Ovary (tissue), 9 donors: ENCODE measurements around the gene ZNF850. TPM values are rescaled to one million over a fixed set of nuclear protein-coding genes. Genes with fewer than 3 reads are reported as not detected.

Source experiments
- DNase-seq, 5 donors: peaks; one replicate each; pipeline ENCODE4 v3.0.0-alpha.2; 2019 to 2020
- H3K27ac ChIP-seq, 2 donors: fragments of 200-600 bp; one replicate each; pipeline versions ENCODE4 v1.5.1 to v1.8.0; 2019 to 2022
- H3K27me3 ChIP-seq: fragments of 200-600 bp; one replicate; pipeline ENCODE4 v1.8.0; 2022
- H3K36me3 ChIP-seq: fragments of 200-600 bp; sonication (generic); one replicate; pipeline ENCODE4 v1.5.1; 2019
- H3K4me1 ChIP-seq: one replicate; pipeline ENCODE4 v1.8.1; 2013; ENCODE audit warnings: mild to moderate bottlenecking, moderate library complexity; ENCODE audit not compliant: insufficient read depth
- H3K4me3 ChIP-seq: fragments of 200-600 bp; sonication (generic); one replicate; pipeline ENCODE4 v1.5.1; 2017
- H3K9me3 ChIP-seq, 2 donors: fragments of 200-600 bp in 1 of 2; sonication (generic) in 1 of 2; one replicate each; pipeline versions ENCODE4 v1.5.1 to v1.8.1; 2013 to 2019; ENCODE audit warnings: mild to moderate bottlenecking in 1 of 2, moderate library complexity in 1 of 2
- EP300 ChIP-seq: sonication (generic); formaldehyde crosslinking; IDR thresholded peaks from one replicate; pipeline ENCODE4 v1.6.1; 2017; ENCODE audit warnings: antibody characterized with exemption
- POLR2A ChIP-seq: fragments of 450-650 bp; IDR thresholded peaks from one replicate; pipeline ENCODE4 v1.6.1; 2017; ENCODE audit warnings: antibody characterized with exemption, mild to moderate bottlenecking, moderate library complexity
- WGBS, 3 donors: extraction: QIAGEN DNeasy Blood & Tissue Kit in 1 of 3; methylation state at CpG; one replicate each; pipeline versions ENCODE4 v1.1.5 to v1.1.7; 2013 to 2017; 5-methylcytosine and 5-hydroxymethylcytosine counted together
- intact Hi-C, 4 donors: fragments of 100-400 bp; cut with DNase I; formaldehyde crosslinking; loops; one replicate each; pipeline versions ENCODE4 v1.11.0 to v1.15.1; 2022 to 2023
- polyA plus RNA-seq, 2 donors: library from polyadenylated mRNA; stranded (reverse); fragments of 200-250 nt in 1 of 2; fragments of 350-450 nt in 1 of 2; fragmentation: Illumina TruSeq in 1 of 2; extraction: RNeasy Lipid Tissue Mini Kit (QIAGEN cat#74804) in 1 of 2; gene quantifications; one replicate each; pipeline ENCODE4 v1.2.3, GENCODE V29; 2013 to 2014
- total RNA-seq, 7 donors: library from RNA; depleted of rRNA in 2 of 7; stranded (reverse); fragments of >200 nt in 2 of 7; fragmentation: NEBNext Ultra II Directional in 3 of 7; extraction: Animal tissue kit (Norgen Biotek cat#: 25700) in 3 of 7; gene quantifications; one replicate each; pipeline versions ENCODE4 v1.1.0 to v1.2.4, GENCODE V29; 2016 to 2023
- TF ChIP-seq, protein P1 (sequence below), 3 donors: fragments of 450-650 bp in 2 of 3; fragments of 200-600 bp in 1 of 3; IDR thresholded peaks; one replicate each; pipeline versions ENCODE4 v1.5.1 to v1.8.0; 2016 to 2022; ENCODE audit warnings: antibody characterized with exemption in 3 of 3, mild to moderate bottlenecking in 1 of 3
- donor health status: DM: no; HTN: no; CAD: no; lungs with moderate emphysema.
- donor health status: DM: no; HTN: no; CAD: no.
- donor health status: Bipolar disorder and iron deficiency.
- donor health status: DM: yes; HTN: yes; CAD: no.
- donor health status: DM: no; HTN: no; CAD: no.
- donor health status: DM: yes; HTN: yes; CAD: no.

ZNF850 gene
- total and polyA plus RNA-seq, 9 donors, result 1.1 to 10.1 (median 5.0) TPM

DNA sequence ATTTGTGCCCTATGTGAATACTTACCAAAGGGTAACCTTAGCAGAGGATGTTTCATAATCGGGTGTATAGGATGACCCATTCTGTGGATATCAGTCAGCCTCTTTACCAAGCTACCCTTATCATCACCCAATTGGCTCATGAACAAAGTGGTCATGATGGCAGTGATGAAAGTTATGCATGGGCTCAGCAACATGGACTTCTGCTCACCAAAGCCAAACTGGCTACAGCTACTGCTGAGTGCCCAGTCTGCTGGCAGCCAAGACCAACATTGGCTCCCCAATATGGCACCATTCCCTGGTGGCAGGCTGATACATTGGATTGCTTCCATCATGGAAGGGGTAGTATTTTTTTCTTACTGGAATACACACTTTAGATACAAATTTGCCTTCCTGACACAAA, 100.2 kb downstream of the ZNF850 start:
- H3K4me3 ChIP-seq, result no peak overlapping the region
- no peak overlapping the region for H3K27ac ChIP-seq
- no peaks in the 10 kb centered on the region for H3K36me3 ChIP-seq
- peaks cover 6 to 27% of the 10 kb centered on the region in 2 donors for H3K9me3 ChIP-seq
- H3K27me3 ChIP-seq, result no peaks in the 10 kb centered on the region
- intact Hi-C loops, result no loop called here
- H3K4me1 ChIP-seq, result no peaks in the 10 kb centered on the region
- DNase-seq, result no peak
- TF ChIP-seq, protein P1, sequence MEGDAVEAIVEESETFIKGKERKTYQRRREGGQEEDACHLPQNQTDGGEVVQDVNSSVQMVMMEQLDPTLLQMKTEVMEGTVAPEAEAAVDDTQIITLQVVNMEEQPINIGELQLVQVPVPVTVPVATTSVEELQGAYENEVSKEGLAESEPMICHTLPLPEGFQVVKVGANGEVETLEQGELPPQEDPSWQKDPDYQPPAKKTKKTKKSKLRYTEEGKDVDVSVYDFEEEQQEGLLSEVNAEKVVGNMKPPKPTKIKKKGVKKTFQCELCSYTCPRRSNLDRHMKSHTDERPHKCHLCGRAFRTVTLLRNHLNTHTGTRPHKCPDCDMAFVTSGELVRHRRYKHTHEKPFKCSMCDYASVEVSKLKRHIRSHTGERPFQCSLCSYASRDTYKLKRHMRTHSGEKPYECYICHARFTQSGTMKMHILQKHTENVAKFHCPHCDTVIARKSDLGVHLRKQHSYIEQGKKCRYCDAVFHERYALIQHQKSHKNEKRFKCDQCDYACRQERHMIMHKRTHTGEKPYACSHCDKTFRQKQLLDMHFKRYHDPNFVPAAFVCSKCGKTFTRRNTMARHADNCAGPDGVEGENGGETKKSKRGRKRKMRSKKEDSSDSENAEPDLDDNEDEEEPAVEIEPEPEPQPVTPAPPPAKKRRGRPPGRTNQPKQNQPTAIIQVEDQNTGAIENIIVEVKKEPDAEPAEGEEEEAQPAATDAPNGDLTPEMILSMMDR (IDR thresholded peaks at IDR 0.05), result no peak
- TF ChIP-seq POLR2A (no peak), EP300 (no peak)
- WGBS, 3 donors, result 94 to 98% (median 96%) methylated on average over 1 of the region's 1 CpG

DNA sequence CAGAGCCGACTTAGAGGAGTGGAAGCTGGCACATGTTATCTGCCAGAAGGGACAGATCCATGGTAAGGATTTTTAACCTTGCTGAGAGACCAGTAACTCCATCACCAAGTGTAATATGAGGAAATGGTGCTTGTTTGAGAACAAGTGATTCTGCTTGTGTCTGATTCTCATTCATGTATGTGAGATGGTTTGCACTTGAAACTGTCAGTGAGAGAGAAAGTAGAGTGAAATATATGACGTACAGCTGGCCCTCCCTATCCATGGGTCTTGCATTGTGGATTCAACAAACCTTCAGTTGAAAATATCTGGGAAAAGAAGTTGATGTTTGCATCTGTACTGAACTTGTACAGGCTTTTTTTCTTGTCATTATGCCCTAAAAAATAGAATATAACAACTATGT, 104.0 kb downstream of the ZNF850 start:
- peaks cover 6% of the 10 kb centered on the region for H3K4me1 ChIP-seq
- H3K36me3 ChIP-seq, result no peaks in the 10 kb centered on the region
- no peaks in the 10 kb centered on the region for H3K27me3 ChIP-seq
- TF ChIP-seq, protein P1 (IDR thresholded peaks at IDR 0.05), result no peak
- TF ChIP-seq POLR2A, result no peak
- no peak for TF ChIP-seq EP300
- no peak overlapping the region for H3K4me3 ChIP-seq
- 87 to 95% (median 91%) methylated on average over 2 of the region's 2 CpGs for WGBS, 3 donors
- peaks cover 0 to 23% of the 10 kb centered on the region in 2 donors for H3K9me3 ChIP-seq
- no peak overlapping the region for H3K27ac ChIP-seq
- intact Hi-C loops, result no loop called here
- no peak for DNase-seq

DNA sequence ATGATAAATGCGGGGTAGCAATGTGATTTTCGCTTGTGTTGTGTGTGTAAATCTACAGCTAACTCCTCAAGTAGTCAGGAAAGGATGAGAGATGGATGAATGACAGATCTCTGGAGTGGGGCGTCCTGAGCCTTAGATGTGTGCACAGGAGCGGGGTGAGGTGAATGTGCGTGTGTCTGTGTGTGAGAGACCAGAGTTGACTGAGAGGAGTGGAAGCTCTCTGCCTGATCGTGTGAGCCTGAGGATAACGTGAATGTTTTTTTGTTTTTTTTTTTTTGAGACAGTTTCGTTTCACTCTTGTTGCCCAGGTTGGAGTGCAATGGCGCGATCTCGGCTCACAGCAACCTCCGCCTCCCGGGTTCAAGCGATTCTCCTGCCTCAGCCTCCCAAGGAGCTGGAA, 106.8 kb downstream of the ZNF850 start:
- Histone ChIP-seq H3K27me3 (no peaks in the 10 kb centered on the region), H3K4me1 (peaks cover 6% of the 10 kb centered on the region), H3K36me3 (no peaks in the 10 kb centered on the region), H3K27ac (no peak overlapping the region), H3K9me3 (peaks cover 0 to 7% of the 10 kb centered on the region in 2 donors), H3K4me3 (peak overlapping the region; percentile 68)
- TF ChIP-seq, protein P1 (IDR thresholded peaks at IDR 0.05), result no peak
- TF ChIP-seq EP300 (no peak), POLR2A (no peak)
- 53 to 57% (median 55%) methylated on average over 14 of the region's 14 CpGs for WGBS, 3 donors
- DNase-seq, result no peak
- intact Hi-C loops, result no loop called here

Other genes starting within 250 kb of the ZNF850 start
- 10 to 100 TPM in 6 of 7 donors, 1 to 10 TPM in 1; 9.4 to 19.0 (median 12.2) TPM for gene ZNF260, start 244.5 kb downstream of the ZNF850 start, total RNA-seq
- gene ZNF260, start 244.5 kb downstream of the ZNF850 start, polyA plus RNA-seq, result 1 to 10 TPM; 6.1 to 8.1 TPM
- 10 to 100 TPM; 11.7 to 24.5 (median 19.5) TPM for gene ZNF529, start 199.5 kb downstream of the ZNF850 start, total RNA-seq
- 10 to 100 TPM in 1 of 2 donors, 1 to 10 TPM in 1; 5.8 to 11.7 TPM for gene ZNF529, start 199.5 kb downstream of the ZNF850 start, polyA plus RNA-seq
- 10 to 100 TPM in 1 of 7 donors, 1 to 10 TPM in 6; 1.9 to 10.2 (median 8.3) TPM for gene ZNF382, start 167.5 kb downstream of the ZNF850 start, total RNA-seq
- gene ZNF382, start 167.5 kb downstream of the ZNF850 start, polyA plus RNA-seq, result 1 to 10 TPM; 1.8 to 3.0 TPM
- 10 to 100 TPM in 2 of 7 donors, 1 to 10 TPM in 5; 6.4 to 12.9 (median 9.1) TPM for gene ZNF461, start 106.0 kb downstream of the ZNF850 start, total RNA-seq
- gene ZNF461, start 106.0 kb downstream of the ZNF850 start, polyA plus RNA-seq, result 1 to 10 TPM; 4.7 to 9.9 TPM
- 10 to 100 TPM in 2 of 7 donors, 1 to 10 TPM in 5; 7.4 to 12.6 (median 9.0) TPM for gene ZNF567, start 85.2 kb downstream of the ZNF850 start, total RNA-seq
- gene ZNF567, start 85.2 kb downstream of the ZNF850 start, polyA plus RNA-seq, result 1 to 10 TPM; 4.3 to 8.4 TPM
- gene ZNF790, start 65.6 kb upstream of the ZNF850 start, total RNA-seq, result 10 to 100 TPM in 1 of 7 donors, 1 to 10 TPM in 6; 3.6 to 11.8 (median 8.3) TPM
- 1 to 10 TPM; 3.5 to 4.5 TPM for gene ZNF790, start 65.6 kb upstream of the ZNF850 start, polyA plus RNA-seq
- gene ZNF345, start 78.1 kb upstream of the ZNF850 start, total RNA-seq, result 10 to 100 TPM in 2 of 7 donors, 1 to 10 TPM in 5; 3.2 to 14.1 (median 9.2) TPM
- 1 to 10 TPM; 3.5 to 5.9 TPM for gene ZNF345, start 78.1 kb upstream of the ZNF850 start, polyA plus RNA-seq
- 1 to 10 TPM; 3.1 to 7.5 (median 6.3) TPM for gene ZNF829, start 143.5 kb upstream of the ZNF850 start, total RNA-seq
- gene ZNF829, start 143.5 kb upstream of the ZNF850 start, polyA plus RNA-seq, result 1 to 10 TPM; 2.6 to 2.9 TPM
- 10 to 100 TPM; 11.1 to 25.3 (median 15.6) TPM for gene ZNF568, start 143.5 kb upstream of the ZNF850 start, total RNA-seq
- gene ZNF568, start 143.5 kb upstream of the ZNF850 start, polyA plus RNA-seq, result 1 to 10 TPM; 9.5 to 9.8 TPM